Muscle layer of duodenum (tissue), 2 donors: Measurements from ENCODE around the gene TMEM116.
A peak's percentile ranks its signal among the peaks of the same experiment; 100 is the strongest.
"Not testable (repeated sequence)": the region's sequence is repeated elsewhere in the genome, so short reads cannot be mapped to it uniquely, and the experiment has no call there.

Source experiments
- H3K27ac ChIP-seq: one replicate; pipeline ENCODE4 v1.7.0; 2013; ENCODE audit warnings: mild to moderate bottlenecking, low read length
- H3K27me3 ChIP-seq: one replicate; pipeline ENCODE4 v1.7.0; 2013; ENCODE audit warnings: low read depth, mild to moderate bottlenecking, control low read depth, low read length
- H3K36me3 ChIP-seq, 2 donors: one replicate each; pipeline ENCODE4 v1.7.0; 2013; ENCODE audit warnings: low read length in 2 of 2, control low read depth in 1 of 2, mild to moderate bottlenecking in 1 of 2; ENCODE audit not compliant: insufficient read depth in 2 of 2, control insufficient read depth in 1 of 2
- H3K4me1 ChIP-seq, 2 donors: one replicate each; pipeline ENCODE4 v1.7.0; 2013; ENCODE audit warnings: low read length in 2 of 2, mild to moderate bottlenecking in 2 of 2, control low read depth in 1 of 2, moderate library complexity in 1 of 2; ENCODE audit not compliant: insufficient read depth in 2 of 2, control insufficient read depth in 1 of 2
- H3K4me3 ChIP-seq, 2 donors: one replicate each; pipeline ENCODE4 v1.7.0; 2013; ENCODE audit warnings: low read length in 2 of 2, low read depth in 1 of 2, mild to moderate bottlenecking in 1 of 2
- H3K9me3 ChIP-seq, 2 donors: one replicate each; pipeline ENCODE4 v1.7.0; 2013; ENCODE audit warnings: low read length in 2 of 2, control low read depth in 1 of 2, mild to moderate bottlenecking in 1 of 2; ENCODE audit not compliant: control insufficient read depth in 1 of 2
- donor health status: healthy.

The TMEM116 gene

DNA sequence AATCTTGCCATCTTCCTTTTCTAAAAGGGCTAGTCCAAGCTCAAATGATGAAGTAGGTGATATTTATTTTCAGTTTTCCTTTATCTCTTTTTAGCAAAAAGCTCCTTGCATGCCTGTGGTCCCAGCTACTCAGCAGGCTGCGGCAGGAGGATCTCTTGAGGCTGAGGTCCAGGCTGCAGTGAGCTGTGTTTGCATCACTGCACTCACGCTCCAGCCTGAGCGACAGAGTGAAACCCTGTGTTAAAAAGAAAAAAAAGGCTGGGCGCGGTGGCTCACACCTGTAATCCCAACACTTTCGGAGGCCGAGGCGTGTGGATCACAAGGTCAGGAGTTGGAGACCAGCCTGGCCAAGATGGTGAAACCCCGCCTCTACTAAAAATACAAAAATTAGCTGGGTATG is 5.0 kb downstream of the TMEM116 start:
- Histone ChIP-seq H3K9me3 (no peaks in the 10 kb centered on the region), H3K4me1 (peaks cover 9 to 17% of the 10 kb centered on the region in 2 donors)

GRCh38 chr12:112005419-112006395 is 7.3 kb downstream of the TMEM116 start:
- Histone ChIP-seq H3K4me3 (no peak overlapping the region), H3K36me3 (no peaks in the 10 kb centered on the region), H3K27ac (no peak overlapping the region), H3K27me3 (no peaks in the 10 kb centered on the region), H3K4me1 (peaks cover 0 to under 1% of the 10 kb centered on the region in 2 donors), H3K9me3 (no peaks in the 10 kb centered on the region)

More for the DNA sequence above, 5.0 kb downstream of the TMEM116 start:
- Histone ChIP-seq H3K27me3 (no peaks in the 10 kb centered on the region), H3K27ac (no peak overlapping the region), H3K4me3 (no peak overlapping the region), H3K36me3 (no peaks in the 10 kb centered on the region)

DNA sequence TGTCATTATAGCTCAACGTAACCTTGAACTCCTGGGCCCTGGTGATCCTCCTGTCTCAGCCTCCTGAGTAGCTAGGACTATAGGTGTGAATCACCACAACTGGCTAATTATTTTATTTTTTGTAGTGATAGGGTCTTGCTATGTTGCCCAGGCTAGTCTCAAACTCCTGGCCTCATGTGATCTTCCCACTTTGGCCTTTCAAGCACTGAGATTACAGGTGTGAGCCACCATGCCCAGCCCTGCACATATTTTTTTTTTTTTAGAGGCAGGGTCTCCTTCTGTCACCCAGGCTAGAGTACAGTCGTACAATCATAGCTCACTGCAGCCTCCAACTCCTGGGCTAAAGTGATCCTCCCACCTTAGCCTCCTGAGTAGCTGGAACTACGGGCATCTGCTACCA is 8.9 kb downstream of the TMEM116 start:
- H3K4me3 ChIP-seq, result no peak overlapping the region

DNA sequence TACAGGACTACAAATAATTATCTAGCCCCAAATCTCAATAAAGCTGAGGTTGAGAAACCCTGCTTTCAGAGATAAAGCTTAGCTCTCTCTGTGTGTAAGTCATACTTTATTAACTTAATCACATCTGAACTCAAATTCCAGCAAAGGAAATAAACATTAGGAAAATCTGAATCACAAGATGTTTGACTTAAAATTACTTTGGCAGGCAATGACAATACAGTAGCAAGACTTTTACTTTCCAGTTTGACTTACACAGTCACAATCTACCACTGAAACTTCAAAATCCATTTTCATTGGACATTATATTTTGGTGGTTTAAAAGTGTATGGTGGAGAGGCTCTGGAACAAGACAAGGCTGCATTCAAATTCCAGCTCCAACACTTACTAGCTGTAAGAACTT is 11.4 kb downstream of the TMEM116 start:
- H3K27ac ChIP-seq, result no peak overlapping the region
- no peaks in the 10 kb centered on the region for H3K27me3 ChIP-seq
- no peaks in the 10 kb centered on the region for H3K4me1 ChIP-seq
- H3K36me3 ChIP-seq, result no peaks in the 10 kb centered on the region
- no peak overlapping the region for H3K4me3 ChIP-seq
- H3K9me3 ChIP-seq, result no peaks in the 10 kb centered on the region

More for the DNA sequence above, 8.9 kb downstream of the TMEM116 start:
- Histone ChIP-seq H3K4me1 (no peaks in the 10 kb centered on the region), H3K27ac (no peak overlapping the region), H3K9me3 (no peaks in the 10 kb centered on the region), H3K36me3 (no peaks in the 10 kb centered on the region), H3K27me3 (no peaks in the 10 kb centered on the region)

- no peak overlapping the region for H3K4me3 ChIP-seq
- H3K36me3 ChIP-seq, result no peaks in the 10 kb centered on the region
- H3K9me3 ChIP-seq, result no peaks in the 10 kb centered on the region
- no peaks in the 10 kb centered on the region for H3K27me3 ChIP-seq
- no peaks in the 10 kb centered on the region for H3K4me1 ChIP-seq
- no peak overlapping the region for H3K27ac ChIP-seq
Observed at GRCh38 chr12:112000820-112001219, 12.1 kb downstream of the TMEM116 start.

DNA sequence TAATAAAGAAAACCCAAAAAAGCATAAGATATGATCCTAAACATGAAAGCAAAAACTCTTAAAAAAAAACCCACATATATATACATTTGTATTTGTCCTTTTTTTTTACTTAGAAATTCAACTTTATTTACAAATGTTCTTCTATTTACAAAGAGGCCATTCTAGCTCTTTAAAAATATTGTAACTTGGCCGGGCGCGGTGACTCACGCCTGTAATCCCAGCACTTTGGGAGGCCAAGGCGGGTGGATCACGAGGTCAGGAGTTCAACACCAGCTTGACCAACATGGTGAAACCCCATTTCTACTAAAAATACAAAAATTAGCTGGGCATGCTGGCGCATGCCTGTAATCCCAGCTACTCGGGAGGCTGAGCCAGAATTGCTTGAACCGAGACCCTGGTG is 13.8 kb downstream of the TMEM116 start:
- H3K9me3 ChIP-seq, H3K4me1 ChIP-seq, H3K27me3 ChIP-seq, H3K27ac ChIP-seq, H3K4me3 ChIP-seq, H3K36me3 ChIP-seq: not testable (repeated sequence)

DNA sequence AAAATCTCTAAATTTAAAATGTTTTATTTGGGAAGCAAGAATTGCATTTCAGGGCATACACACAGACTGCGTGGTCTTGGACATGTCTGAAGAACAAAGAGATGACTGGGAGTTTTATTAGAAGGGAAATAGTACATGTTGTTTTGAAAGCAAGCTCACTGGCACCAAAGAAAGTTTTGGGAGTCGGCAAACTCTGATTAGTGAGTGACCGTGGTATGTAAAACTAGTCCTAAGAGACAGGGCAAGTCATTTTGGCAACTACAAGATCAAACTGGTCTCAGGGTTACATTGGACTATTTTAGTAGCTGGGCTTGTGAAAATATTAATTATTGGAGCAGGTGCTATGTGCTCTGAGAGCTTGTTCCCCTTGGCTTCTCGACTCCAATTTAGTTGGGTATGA is 14.9 kb downstream of the TMEM116 start:
- H3K27ac ChIP-seq, result no peak overlapping the region
- no peaks in the 10 kb centered on the region for H3K4me1 ChIP-seq
- H3K36me3 ChIP-seq, result no peaks in the 10 kb centered on the region
- H3K27me3 ChIP-seq, result no peaks in the 10 kb centered on the region
- no peaks in the 10 kb centered on the region for H3K9me3 ChIP-seq
- H3K4me3 ChIP-seq, result no peak overlapping the region

DNA sequence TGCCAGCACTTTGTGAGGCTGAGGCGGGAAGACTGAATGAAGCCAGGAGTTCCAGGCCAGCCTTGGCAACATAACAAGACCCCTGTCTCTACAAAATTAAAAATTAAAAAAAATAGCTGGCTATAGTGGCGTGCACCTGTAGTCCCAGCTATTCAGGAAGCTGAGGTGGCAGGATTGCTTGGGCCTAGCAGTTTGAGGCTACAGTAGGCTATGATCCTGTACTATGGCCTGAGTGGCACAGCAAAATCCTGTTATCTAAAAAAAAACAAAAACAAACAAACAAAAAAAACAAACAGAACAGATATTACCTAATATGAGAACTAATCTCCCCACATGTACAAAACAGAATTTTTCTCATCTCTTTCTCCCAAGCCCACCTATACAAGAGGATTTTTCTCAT is 15.7 kb downstream of the TMEM116 start:
- H3K4me1 ChIP-seq, result no peaks in the 10 kb centered on the region
- no peaks in the 10 kb centered on the region for H3K9me3 ChIP-seq
- H3K27me3 ChIP-seq, result no peaks in the 10 kb centered on the region
- no peaks in the 10 kb centered on the region for H3K36me3 ChIP-seq
- H3K27ac ChIP-seq, result no peak overlapping the region
- H3K4me3 ChIP-seq, result no peak overlapping the region

GRCh38 chr12:111995782-111996480 is 17.0 kb downstream of the TMEM116 start:
- no peak overlapping the region for H3K4me3 ChIP-seq
- H3K27me3 ChIP-seq, result no peaks in the 10 kb centered on the region
- H3K4me1 ChIP-seq, result no peaks in the 10 kb centered on the region
- no peak overlapping the region for H3K27ac ChIP-seq
- H3K9me3 ChIP-seq, result no peaks in the 10 kb centered on the region
- H3K36me3 ChIP-seq, result no peaks in the 10 kb centered on the region

DNA sequence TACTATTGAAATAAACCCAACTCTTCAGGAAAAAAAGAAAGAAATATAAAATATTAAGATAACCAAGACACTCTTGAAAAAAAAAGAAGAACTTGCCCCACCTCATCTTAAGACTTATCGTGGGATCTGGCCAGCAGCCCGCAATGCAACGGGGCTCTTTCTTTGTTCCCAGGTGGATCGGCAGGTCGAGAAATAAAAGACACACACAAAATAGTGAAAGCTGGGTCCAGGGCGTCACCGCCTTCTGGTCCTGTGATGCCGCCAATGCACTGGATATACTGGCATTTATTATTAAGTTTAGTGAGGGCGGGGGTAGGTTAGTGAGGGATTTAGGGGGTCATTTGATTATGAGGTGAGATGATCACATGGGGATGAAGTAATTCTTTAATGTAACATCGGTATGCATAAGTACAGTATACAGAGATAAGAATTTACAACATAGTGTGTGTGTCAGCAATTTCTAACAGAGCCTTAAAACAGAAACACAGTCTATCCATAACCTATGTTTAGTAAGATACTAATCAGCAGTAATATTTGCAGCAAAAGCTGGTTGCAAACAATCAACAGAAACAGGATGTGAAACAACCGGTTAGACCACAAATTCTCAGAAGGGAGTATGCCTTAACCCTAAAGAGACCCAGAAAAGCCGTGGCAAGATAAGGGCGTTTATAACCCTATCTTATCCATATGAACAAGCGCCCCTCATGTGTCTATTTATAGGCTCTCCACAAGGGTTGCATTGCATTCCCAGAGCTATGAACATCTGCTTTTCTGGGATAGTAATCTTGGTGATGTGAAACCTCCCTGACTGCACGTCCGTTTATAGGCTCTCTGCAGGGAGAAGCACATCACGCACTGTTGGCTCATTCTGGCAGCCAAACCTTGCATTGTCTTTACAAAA is 18.5 kb downstream of the TMEM116 start:
- H3K4me3 ChIP-seq, result peak overlapping the region in 1 of 2 donors; percentile 21
- not testable (repeated sequence) for H3K27me3 ChIP-seq, H3K9me3 ChIP-seq, H3K4me1 ChIP-seq, H3K27ac ChIP-seq, H3K36me3 ChIP-seq
